ENCODE results near the gene ADIPOR2.

The ADIPOR2 gene

GRCh38 chr12:1832801-1833595 lies 142.1 kb downstream of the ADIPOR2 start:
- DNase-seq: no peak

DNA sequence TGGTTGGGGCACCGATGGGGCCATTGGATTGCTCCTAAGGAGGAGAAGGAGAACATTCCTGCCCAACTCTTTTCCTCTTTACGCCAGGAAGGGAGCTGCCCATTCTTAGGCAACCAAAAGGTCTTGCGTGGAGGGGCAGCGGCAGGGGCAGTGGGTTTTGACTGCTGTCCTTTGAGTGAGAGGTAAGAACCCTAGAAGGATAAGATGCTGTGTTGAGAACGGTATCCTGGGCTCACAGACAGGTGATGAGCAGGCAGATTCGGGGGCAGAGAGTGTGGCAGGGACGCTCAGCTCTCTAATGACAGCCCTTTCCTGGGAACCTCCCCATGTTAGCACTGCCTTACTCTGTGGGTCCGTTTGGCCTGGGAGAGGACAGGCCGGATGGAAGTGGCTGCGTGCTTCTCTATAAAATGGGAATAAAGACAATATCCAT lies 142.7 kb downstream of the ADIPOR2 start:
- no peak for DNase-seq

DNA sequence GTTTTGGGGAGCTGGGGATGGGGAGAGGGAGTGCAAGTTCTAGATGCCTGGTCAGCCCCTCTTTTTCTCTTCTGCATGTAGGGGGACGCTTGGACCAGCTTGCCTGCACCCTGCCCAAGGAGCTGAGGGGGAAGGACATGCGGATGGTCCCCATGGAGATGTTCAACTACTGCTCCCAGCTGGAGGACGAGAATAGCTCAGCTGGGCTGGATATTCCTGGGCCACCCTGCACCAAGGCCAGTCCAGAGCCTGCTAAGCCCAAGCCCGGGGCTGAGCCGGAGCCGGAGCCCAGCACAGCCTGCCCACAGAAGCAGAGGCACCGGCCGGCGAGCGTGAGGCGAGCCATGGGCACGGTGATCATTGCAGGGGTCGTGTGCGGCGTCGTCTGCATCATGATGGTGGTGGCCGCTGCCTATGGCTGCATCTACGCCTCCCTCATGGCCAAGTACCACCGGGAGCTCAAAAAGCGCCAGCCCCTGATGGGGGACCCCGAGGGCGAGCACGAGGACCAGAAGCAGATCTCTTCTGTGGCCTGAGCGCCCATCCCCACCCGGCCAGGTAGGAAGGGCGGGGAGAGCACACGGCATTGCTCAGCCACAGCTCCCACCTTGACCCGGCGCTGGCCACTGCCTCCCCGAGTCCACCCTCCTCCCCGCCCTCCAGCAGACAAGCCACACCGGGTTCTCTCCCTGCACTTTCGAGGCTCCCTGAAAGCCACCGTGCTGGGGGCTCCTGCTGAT lies 143.5 kb downstream of the ADIPOR2 start:
- no peak for DNase-seq

DNA sequence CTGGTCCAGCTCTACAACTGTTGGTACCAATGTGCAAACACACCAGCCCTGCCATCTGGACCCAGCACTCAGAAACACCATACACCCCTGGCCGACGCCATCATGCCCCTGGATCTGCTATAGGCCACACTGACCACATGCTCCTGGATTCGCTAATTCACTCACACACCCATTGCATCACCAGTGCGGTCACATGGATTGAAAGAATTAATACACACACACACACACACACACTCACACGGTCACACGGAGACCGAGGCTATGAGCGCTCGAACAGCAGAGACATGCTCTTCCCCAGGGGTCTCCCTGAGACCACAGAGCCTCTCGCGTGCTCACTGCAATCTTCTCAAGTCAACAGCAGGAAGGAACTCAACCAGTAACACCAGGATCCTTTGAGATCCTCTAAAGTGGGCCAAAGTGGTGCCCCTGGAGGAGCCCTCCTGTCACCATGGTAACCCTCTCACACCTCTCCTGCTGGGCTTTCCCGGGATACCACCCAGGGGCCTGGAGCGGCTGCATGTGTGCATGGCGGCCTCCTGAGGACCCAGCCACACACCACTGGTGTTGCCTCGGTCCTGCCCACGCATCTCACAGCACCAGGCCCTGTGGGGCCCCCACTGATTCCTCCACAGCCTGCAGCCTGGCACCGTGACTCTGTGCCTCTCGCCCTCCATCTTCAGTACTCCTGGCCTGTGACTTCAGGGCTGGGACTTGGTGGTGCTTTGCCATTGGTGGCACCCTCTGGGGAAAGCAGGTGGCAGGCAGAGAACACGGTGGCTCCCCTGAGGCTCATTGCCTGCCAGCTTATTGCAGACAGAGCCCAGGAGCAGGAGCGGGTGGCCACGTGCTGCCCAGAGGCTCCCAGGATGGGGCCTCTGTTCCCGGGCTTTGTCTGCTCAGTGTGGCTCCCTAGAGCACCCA lies 144.6 kb downstream of the ADIPOR2 start:
- no peak for DNase-seq

- no peak for DNase-seq
Observed at GRCh38 chr12:1836241-1836803, 145.5 kb downstream of the ADIPOR2 start.

DNA sequence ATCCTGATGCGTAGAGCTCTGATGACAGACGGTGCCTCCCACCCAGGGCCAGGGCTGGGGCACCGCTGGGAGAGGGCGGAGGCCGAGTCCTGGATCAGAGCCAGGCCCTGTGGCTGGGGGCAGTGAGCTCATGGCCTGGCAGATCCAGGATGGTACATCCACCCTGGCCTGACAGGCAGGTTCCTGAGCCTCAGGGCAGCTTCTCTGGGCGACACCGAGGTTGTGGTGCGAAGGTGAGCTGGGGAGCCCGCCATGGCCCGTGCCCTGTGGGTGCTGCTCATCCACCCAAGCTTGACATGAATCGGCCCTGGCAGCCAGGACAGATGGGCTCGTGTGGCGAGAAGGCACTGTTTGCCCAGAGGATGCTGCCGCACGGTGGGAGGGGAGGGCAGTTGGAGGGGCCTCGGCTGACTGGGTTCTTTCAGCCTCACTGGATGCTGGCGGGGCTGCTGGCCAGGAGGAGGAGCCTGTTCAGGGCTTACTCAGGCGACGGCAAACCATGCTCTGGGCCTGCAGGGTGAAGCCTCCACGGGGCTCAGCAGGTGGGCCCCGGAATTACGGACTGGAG lies 146.1 kb downstream of the ADIPOR2 start:
- DNase-seq: no peak

GRCh38 chr12:1837541-1838204 lies 146.8 kb downstream of the ADIPOR2 start:
- no peak for DNase-seq

Data from fibroblast of skin of right quadriceps (primary cell).